Nucleus accumbens (tissue), 56 donors: ENCODE results near the gene SAMD14.
"Not testable (repeated sequence)": the region's sequence is repeated elsewhere in the genome, so short reads cannot be mapped to it uniquely, and the experiment has no call there.

Source experiments
- DNase-seq, 56 donors: peaks; one replicate each; lab custom pipeline; 2025; lab: John Stamatoyannopoulos, UW

Gene SAMD14

GRCh38 chr17:50062293-50063243 is 67.4 kb downstream of the SAMD14 start:
- DNase-seq: peak in 2 of 56 donors; percentile 22 to 28

- DNase-seq: not testable (repeated sequence)
Measured at GRCh38 chr17:50061713-50062045, 68.3 kb downstream of the SAMD14 start.

GRCh38 chr17:50060951-50061712 is 68.8 kb downstream of the SAMD14 start:
- peak in 20 of 56 donors; percentile 7 to 55 (median 16) for DNase-seq
